Activated gamma-delta T cell treated with anti-CD3 and anti-CD28 coated beads, Interleukin-2, amount 50 U/mL, for 16 hours (primary cell): Measurements from ENCODE around the gene PBX3.

Source experiments
- DNase-seq: peaks from one replicate; pipeline ENCODE4 v3.0.0-alpha.2; 2020; ENCODE audit warnings: low read depth

The PBX3 gene

DNA sequence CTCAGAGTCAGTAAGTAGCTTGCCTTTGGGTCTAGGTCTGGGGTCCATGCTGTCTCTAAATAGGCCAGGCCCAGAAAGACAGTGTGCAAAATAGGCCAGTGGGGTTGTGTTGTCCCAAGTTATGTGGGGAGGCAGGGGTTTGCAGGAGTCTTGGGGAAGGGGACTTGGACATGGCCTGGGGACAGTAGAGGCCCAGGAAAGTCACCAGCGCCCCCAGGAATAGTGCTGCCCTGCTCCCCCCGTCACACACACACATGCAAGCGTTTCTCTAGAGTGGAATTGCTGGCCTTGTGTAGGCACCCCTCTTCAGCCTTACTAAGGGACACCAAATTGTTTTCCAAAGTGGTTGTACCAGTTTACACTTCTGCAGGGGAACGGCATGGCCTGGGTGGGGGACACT lies 227.5 kb downstream of the PBX3 start:
- no peak for DNase-seq

- no peak for DNase-seq
These were observed 230.1 kb downstream of the PBX3 start for GRCh38 chr9:125977223-125977622.

DNA sequence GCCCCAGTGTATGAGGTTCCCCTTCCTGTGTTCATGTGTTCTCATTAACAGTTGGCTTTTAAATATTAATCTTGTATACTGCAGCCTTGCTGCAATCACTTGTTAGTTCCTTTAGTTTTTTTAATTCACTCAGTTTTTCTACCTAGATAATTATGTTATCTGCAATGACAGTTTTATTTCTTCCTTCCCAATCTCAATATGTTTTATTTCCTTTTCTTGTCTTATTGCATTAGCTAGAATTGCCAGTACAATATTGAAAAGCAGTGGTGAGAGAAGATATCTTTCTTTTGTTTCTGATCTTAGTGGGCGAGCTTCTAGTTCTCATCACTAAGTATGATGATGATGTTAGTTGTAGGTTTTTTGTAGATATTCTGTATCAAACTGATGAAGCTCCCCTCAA lies 232.2 kb downstream of the PBX3 start:
- DNase-seq: no peak

DNA sequence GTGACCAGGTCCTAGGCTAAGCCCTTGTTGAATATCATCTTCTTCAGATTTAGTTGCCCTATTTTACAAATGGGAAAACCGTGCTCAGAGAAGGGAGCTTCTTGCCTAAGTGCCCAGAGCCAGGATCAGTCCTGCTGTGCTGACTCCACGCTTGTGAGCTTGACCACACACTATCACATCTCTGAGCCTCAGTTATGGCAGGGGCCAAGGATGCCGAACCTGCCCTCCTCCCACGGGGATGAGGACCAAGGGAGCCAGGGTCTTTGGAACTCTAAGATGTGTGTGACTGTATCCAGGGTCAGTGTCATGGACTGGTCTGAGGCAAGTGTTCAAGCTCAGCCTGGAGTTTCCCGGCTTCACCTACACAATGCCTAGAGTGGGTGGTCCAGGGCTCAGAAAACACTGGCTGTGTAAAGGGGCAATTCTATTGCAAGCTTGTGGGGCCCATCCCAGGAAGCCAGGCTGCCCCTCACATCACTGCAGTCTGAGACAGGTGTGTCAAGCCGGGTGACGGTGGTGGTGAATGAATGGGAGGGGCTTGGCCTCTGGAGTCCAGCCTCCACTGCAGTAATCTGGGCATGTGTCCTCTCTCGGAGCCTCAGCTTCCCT lies 235.7 kb downstream of the PBX3 start:
- no peak for DNase-seq

GRCh38 chr9:125983681-125984080 lies 236.5 kb downstream of the PBX3 start:
- DNase-seq: no peak

DNA sequence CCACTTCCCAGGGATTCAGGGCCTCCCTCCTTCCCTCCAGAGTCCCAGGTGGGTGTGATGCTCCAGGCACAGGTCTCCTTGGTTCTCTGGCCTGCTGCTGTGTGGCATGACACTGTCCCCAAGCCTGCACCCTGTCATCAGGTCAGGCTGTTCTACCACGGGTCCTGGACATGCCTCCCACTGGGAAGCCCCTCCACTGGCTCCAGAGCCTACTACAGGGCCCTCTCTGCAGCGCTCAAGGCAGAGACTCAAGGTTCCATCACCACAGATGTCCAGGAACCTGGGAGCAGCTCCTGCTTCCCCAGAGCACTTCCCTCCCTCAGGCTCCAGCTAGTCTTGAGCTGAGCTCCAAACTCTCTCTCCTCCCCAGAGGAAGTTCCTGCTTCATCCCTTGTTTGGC lies 237.3 kb downstream of the PBX3 start:
- no peak for DNase-seq

DNA sequence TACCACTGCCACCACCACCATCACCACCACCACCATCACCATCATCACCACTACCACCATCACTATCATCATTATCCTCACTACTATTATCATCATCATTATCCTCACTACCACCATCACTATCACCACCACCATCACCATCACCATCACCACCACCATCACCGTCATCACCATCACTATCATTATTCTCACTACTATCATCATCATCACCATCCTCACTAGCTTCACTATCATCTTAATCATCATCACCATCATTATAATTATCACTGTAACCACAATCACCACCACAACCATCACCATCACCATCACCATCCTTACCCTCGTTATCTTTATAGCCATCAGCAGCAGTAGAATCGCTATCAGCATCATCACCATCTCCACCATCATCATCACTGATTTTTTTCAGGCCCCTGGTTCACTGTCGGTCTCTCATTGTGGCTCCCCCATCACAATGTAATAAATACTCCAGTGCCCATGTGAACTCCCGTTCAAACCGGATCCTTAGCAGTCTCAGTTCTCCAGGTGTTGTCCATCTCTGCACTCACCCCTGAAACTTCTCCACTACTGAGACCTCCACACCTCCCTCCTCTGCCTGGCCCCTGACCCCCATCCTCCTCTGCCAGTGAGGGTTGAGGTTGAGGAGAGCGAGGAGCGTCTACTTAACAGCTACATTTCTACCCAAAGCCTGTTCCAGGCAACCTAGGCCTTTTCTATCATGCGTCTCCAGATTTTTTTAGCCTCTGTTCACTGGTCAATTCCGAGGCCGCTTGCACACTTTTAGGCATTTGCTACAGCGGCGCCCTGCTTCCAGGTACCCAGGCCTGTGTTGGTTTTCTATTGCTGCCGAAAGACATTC lies 238.2 kb downstream of the PBX3 start:
- no peak for DNase-seq

- DNase-seq: no peak
These were observed 239.0 kb downstream of the PBX3 start for GRCh38 chr9:125985998-125986655.

DNA sequence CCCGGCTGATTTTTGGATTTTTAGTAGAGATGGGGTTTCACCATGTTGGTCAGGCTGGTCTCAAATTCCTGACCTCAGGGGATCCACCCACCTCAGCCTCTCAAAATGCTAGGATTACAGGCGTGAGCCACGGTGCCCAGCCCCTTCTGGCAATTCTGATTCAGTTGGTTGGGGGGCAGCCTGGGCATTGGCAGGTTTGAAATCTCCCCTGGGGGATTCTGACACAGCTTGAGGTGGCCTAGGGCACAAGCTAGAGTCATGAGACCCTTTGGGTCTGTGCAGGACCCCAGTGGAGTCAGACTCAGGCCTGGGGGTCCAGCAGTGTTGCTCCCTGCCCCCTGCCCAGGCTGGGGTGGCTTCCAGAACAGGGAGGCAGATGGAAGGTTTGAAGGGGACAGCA lies 239.8 kb downstream of the PBX3 start:
- no peak for DNase-seq

DNA sequence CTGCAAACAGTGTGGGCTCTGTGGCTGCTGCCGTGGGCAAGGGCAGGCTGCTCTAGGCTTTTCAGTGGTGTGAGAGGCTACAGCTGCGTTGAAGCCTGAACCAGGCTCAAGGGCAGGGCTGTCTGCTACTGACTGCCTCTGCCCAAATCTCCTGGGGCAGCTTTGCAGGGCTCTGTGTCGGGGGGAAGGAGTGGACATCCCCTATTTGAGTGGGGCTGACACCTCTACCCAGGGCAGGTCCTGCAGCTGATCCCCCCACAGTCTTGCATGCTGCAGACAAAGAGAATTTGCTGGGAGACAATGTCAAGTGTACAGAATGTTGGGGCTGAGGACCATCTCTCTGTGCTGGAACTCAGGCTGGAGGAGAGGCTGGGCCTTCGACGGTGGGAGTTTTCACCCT lies 240.2 kb downstream of the PBX3 start:
- DNase-seq: no peak

DNA sequence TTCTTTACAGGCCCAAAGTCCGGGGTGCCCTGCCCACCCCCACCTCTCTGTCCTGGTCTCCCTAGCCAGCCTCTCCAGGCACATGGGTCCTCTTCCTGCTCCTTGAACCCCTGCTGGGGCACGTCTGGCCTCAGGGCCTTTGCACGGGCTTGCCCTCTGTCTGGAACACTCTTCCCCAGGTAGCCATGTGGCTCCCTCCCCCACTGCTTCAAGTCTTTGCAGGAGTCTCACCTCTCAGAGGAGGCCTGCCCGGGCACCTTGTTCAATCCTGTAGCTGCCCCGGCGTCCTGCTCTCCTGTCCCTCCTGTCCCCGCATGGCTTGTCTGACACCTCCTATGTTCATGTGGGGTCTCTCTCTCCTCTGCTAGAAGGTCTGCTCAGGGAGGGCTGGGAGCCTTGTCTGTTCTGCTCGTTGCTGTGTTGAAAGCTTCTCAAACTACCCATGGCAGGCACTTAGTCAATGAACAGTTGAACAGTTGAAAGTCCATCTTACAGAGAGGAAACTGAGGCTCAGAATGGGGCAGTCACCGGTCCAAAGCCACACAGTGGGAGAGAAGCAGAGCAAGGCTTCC lies 241.4 kb downstream of the PBX3 start:
- DNase-seq: no peak

DNA sequence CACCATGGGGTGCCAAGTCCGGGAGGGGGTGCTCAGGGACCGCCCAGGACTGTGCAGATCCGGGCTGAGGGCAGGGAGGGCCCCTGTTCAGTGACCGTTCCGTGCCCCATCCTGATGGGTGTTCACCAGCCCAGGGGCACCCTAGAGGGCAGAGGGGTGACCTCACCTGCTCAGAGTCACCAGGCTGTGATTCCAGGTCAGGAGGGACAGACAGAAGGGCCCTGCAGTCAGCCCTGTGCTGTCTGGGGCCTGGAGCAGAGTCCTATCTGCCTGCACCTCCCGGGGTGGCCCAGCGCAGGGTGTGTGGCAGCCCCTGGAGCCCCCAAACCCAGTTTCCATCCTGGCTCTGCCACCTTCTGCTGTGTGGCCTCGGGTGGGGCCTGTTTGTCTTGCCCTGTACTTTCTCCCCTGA lies 241.9 kb downstream of the PBX3 start:
- no peak for DNase-seq

DNA sequence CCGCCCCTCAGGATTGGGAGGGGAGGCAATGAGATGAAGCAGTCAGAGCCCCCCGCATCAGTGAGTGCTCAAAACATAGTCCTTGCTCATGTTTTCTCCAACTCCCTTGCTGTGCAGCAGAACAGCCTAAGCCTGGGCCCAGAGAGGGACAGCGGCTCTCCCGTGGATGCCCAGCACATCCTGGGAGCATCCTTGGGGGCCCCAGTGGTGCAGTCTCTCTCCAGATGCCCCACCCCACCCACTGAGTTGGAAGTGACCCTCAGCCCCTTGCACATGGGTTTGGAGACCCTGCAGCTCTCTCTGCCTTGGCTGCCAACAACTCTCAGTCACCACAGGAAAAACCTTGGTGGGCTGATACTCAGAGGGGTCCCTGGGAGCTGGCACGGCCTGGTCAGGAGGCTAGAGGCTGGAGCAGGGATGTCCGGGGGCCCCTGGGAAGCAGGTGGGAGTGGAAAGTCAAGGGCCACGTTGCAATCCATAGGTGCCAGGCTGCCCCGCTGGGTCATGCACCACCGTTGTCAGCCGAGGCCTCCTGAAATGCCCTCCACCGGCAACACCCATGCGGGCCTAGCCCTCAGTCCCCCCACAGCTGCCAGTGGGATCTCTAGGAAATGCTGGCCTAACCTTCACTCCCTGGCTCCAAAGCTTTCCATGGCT lies 242.5 kb downstream of the PBX3 start:
- DNase-seq: no peak

GRCh38 chr9:125990186-125990792 lies 243.1 kb downstream of the PBX3 start:
- DNase-seq: no peak

DNA sequence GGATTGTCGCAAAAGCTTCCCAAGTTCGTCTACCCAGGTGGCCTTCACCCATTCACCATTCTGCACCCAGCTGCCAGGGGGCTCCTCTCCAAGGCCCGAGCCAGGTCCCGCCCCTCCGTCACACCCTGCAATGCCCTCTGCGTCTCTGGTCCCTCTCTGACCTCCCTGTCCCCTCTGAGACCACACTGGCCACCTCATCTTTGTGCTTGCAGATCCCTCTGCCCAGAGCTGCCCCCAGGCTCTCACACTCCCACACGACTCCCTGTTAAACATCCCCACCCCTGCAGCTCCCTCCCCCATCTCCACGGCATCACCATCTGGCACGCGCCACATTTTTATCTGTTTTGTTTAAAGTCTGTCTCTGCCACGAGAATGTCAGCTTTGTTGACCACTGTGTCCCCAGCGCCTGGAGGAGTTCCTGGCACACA lies 243.6 kb downstream of the PBX3 start:
- no peak for DNase-seq

DNA sequence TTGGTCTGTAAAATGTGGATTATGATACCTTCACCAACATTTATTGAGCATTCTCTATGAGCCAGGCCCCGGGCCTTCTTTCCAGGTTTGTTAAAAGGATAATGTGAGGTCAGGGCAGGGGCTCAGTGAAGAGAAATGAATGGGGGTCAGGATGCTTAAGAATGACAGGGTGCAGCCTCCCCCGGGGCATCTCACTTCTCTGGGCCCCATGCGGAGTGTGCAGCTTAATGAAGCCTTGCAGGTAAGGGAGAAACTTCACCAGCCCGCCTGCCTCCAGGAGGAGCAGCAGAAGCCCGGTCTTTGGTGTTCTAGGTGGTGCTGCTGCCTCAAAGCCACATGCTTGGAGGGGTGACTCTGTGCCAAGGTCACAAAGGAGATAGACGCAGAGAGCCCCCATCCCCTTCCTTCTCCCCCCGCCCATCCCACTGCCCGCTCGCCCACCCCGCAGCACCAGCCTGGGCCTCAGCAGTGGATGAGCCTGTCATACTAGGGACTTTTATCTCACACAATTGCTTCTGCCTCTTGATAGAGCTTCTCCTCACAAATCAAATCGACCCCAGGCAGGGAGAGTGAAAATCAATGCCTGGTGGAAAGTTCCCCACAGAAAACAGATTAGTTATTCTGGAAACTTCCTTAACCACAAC lies 244.8 kb downstream of the PBX3 start:
- no peak for DNase-seq

- DNase-seq: no peak
These were observed 245.4 kb downstream of the PBX3 start for GRCh38 chr9:125992557-125992956.

- DNase-seq: no peak
These were observed 246.3 kb downstream of the PBX3 start for GRCh38 chr9:125993466-125993865.

GRCh38 chr9:125994066-125994943 lies 247.1 kb downstream of the PBX3 start:
- DNase-seq: no peak

- no peak for DNase-seq
These were observed 247.8 kb downstream of the PBX3 start for GRCh38 chr9:125995006-125995405.
